HG02571 (cell line): ENCODE results near the gene UPB1.

Experiments
- ATAC-seq: cut with Tn5 transposase; IDR thresholded peaks from one replicate; pipeline ENCODE4 v1.9.1; 2021; ENCODE audit warnings: mild to moderate bottlenecking, moderate library complexity; ENCODE audit not compliant: unreplicated experiment

Gene UPB1

DNA sequence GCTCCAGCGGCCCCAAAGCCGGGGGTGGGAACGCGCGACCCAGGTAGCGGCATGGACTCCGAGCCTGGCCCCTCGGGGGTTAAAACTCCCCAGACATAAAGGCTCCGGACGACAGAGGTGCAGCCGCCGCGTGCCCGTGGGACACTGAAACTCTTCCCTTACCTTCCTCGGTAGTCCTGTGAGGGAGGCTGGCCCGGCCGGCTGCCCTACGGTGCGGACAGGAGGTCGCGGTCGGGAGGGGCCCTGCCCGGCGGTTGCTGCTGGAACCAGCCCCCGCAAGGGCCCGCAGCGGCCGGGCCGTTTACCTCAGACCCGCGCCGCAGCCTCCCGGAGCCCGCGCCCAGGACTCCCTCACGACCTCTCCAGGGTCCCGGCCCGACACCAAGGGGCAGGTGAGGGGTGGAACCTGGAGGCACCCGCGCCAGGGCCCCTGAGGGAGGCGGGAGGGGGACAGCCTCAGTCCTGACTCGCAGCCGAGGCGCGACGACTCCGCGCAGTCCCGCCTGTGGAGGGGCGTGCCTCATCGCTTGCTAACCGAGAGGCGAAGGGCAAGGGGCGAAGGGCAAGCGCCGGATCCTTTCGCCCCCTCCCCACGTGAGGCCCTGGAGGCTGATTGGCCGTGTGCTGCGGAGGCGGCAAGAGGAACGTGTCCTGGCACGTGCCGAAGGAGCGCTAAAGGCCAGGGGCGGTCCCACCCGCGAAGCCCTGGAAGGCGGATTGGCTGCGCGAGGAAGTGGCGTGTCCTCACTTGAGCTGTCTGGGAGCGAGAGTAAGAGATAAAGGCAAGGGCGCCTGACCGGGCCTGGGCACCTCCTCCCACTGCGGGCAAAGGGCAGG lies at the start of gene UPB1:
Gene UPB1 (plus strand): TSS at position 805 of the 837 bp plus-strand sequence. CDS start 72 bp downstream, outside the sequence.
- ATAC-seq: no peak

DNA sequence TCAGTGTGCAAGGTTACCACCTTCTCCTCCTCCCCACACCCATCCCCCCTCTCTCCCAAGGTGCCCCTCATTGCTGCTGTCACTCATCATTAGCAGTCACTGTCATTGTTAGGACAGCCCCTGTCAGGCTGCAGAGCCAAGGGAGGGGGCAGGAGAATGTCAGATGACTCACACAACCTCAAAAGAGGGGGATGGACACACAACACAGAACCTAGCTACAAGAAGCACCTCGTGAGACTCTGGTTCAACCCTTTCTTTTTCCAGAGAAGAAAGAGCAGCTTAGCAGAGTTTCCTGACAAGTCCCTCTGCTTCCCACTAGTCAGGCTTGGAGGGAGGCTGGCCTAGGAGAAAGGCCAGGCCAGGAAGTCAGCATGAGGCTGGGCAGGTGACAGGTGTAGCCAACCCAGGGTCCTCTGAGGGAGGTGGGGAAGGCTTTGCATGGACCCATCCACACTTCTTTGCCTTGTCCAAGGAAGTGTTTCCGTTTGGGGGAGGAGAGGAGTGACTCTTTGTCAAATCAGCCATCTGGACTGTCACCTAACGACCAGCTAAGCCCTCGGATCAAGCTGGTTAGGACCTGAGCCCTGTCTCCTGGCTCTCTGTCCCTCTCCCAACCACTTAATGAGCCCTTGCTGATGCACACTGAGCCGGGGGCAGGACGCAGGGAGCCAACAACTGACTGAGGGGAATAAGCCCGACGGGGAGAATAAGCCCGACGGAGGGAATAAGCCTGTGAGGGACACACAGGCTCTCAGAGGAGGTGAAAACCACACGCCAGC lies 49.5 kb upstream of the UPB1 start:
- no peak for ATAC-seq

DNA sequence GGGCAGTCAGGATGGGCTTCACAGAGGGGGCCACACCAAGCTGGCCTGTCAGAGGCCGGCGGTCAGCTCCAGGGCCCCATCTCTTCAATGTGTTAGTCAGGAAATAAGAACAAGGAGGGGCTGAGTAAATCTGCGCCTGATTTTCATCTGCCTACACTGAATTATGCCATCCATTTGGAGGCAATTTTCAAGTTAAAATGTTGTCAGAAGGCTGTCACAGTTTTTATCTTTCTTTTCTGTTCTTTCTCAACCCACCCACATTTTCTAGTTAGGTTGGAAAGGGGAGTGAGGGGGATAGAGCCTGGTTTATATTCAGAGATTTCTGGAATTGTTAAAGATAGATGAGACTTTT lies 48.9 kb upstream of the UPB1 start:
- no peak for ATAC-seq

DNA sequence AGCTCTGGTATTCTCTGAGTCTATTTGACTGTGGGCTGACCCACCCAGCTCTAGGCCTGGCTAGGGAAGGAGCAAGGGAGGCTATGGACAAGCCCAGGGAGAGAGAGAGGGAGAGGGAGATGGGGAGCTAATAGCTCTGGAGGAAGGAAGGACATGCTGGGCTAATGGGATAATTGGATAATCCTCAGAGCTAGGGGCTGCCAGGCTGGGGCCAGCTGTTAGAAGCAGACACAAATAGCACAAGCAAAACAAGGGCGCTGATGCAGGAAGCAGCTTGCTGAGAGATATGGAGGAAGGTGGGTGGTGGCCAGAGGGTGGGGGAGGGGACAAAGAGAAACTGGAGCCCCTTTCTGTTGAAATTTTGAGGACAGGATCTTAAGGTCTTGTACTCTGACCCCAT lies 44.5 kb upstream of the UPB1 start:
- no peak for ATAC-seq

DNA sequence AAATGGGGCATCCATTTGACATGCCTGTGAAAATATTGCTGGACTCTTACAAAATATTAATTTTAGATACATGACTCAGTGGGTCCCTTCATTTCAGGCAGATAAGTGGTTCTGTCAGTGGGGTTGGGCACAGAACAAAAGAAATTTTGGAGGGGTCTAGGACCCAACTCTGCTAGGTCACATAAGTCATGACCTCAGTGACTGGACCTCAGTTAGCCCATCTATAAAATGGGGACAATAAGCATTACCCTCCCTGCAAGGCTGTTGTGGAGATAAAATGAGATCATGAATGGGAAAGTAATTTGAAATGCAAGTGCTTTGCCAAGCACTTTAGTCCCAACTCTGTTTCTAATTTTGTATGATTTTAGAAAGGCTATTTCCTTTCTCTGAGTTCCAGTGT lies 44.0 kb upstream of the UPB1 start:
- no peak for ATAC-seq

DNA sequence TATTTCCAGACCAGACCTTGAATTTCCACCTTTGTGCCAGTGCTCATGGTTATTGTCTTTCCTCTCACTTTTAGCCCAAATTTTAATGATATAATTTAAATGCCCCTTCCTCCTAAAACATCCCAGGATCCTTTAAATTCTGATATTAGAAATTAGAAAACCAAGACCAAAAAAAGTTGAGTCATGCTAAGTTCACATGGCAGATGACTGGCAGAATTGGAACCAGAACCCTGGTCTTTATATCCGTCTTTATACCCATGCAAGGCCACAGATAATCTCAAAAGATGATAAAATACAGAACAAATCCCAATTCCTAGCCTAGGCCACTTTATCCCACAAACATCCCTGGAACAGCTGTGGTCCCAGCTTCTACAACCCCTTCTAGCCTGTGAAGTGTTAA lies 41.3 kb upstream of the UPB1 start:
- ATAC-seq: no peak

DNA sequence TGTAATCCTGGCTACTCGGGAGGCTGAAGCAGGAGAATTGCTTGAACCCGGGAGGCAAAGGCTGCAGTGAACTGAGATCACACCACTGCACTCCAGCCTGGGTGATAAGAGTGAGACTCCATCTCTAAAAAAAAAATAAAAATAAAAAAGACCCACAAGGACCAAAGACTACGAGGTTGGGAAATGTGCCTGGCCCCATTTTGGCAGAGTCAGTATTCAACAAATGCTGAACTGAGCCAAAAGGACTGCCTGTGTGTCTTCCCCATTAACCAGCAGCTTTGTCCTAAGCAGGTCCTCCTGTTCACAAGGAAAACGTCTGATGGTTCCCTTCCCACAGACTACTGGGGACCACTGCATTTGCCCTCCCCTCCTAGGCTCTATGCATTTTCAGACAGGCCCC lies 40.1 kb upstream of the UPB1 start:
- no peak for ATAC-seq

DNA sequence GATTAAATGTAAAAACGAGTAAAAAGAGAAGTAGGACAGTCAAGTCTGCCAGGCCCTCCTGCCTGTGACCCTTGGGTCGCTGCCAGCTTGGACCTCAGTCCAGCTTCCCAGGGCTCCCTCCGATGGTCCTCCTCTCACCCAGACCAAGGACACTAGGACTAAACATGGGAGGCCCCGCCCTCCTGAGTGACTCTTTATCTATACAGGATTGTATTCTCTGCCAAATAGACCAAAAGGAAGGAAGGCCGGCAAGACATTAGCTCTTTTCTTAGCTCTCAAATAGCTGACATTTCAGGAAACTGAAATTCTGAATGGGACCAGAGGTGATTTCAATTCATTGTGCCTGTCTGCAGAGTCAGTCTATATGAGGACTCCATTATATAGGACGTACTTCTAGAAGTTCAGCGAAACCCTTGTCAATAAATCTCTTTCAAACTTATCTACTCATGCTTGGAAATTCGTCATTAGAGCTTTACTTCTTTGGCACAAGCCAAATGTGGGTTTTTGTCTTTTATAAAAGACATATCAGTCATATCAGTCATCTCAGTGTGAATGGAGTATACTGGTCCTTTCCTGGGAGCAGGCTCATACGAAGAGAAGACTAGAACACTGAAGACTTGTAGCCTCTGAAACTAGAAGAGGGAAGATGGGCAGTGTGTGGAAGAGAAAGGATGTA lies 39.2 kb upstream of the UPB1 start:
- no peak for ATAC-seq

DNA sequence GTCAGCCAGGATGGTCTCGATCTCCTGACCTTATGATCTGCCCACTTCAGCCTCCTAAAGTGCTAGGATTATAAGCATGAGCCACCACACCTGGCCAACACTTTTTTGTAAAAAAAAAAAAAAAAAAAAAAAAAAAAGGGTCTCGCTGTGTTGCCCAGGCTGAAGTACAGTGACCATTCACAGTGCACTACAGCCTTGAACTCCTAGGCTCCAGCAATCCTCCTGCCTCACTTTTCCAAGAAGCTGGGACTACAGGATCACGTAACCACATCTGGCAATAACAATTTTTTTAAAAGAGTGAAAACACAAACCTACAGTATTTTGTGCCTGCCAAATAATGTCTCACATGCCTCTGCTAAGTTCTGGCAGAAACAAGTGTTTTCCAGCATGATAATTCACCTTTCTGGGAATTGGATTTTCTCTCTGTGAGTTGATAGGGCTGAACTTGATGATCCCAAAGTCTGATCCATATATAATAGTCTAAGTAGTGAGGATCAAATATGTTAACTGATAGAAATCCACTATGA lies 37.2 kb upstream of the UPB1 start:
- no peak for ATAC-seq

DNA sequence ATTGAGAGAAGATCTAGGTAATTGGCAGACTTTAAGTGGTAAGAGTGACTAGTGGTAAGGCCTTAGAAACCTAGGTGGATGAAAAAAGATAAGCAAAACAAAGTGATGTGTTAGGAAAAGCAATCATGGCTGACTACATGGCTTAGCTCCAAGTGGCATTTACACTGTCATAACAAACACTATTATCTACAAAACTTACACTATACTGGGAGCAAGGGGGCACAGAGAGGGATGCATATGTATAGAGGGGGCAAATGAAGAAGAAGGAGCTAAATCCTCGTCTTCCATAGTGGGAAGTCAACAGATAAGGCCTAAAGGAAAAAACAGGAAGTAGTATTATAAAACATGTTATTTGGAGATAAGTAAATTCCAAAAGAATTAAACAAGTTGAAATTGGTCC lies 35.2 kb upstream of the UPB1 start:
- no peak for ATAC-seq

DNA sequence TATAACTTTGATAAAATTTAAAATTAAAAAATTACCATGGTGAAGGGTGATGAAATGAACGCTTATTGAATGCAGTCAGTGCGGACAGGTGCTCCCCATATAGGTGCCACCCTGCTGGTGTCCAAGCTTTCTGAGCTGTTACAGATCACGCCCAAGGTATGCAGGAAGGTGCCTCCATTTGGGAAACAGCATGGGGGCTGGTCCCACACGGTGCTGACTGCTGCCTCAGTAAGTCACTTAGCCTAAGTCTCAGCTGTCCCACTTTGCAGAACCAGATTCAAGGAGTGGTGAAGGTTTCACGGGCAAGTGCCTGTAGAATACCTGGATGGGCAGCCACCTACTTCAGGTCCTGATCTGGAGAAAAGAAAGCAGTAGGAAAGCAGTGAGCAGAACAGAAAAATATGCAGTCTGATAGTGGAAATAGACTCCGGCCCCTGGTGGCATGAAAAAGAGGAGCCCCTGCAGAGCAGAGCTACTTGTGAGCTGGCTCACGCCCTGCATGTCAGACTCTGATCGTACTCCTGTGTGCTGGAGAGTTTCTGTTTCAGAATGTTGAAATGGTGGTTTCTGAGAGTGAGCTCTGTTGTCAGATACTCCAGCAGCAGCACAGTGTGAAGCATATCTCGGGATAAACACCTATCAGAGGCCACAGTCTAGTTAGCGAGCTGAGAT lies 34.6 kb upstream of the UPB1 start:
- ATAC-seq: no peak

DNA sequence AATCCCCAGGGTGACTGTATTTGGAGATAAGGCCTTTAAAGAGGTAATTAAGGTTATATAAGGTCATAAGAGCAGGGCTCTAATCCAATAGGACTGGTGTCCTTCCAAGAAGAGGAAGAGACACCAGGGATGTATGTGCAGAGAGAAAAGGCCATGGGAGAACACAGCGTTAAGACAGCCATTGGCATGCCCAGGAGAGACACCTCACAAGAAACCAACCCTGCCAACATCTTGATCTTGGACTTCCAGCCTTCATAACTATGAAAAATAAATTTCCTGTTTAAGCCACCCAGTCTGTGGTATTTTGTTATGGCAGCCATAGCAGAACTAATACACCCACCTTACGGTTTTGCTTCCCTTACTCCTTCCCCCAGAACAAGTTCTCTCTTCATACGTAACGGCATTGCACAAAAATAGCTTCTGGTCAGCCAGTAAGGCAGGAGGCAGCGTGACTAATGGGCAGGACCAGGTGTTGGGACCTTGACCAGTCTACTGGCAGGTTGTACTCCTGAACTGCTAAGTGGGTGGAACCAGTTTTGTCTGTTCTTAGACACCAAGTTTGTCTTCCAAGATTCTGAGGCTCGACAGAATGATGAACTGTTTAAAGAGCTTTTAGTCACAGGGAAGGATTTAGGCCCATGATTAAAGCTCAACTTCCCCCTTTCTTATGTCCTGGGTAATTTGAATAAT lies 31.9 kb upstream of the UPB1 start:
- no peak for ATAC-seq

DNA sequence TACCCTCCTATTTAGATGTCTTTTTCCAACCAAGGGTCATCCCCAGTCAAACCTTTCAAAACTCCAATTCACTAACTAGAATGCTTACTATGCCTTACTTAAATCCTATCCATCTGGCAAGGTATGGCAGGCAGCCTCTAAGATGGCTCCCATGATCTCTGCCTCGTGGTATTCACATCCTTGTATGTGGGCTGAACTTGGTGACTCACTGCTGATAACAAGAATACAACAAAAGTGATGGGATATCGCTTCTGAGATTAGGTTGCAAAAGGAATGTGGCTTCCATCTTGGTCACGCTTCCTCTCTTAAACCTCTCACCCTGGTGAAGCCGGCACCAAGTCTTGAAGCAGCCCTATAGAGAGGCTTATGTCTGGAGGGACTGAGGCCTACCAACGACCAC lies 29.6 kb upstream of the UPB1 start:
- no peak for ATAC-seq

DNA sequence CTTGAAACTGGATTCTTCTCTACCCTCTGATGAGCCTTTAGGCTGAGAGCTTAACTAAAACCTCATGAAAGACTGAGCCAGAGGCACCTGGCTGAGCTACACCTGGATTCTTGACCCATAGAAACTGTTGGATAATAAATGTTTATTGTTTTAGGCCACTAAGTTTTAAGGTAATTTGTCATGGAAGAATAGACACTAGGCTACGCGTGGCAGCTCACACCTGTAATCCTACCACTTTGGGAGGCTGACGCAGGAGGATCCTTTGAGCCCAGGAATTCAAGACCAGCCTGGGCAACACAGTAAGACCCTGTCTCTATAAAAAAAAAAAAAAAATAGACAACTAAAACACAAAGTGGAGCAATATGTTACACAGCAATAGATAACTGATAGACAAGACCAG lies 29.2 kb upstream of the UPB1 start:
- no peak for ATAC-seq

DNA sequence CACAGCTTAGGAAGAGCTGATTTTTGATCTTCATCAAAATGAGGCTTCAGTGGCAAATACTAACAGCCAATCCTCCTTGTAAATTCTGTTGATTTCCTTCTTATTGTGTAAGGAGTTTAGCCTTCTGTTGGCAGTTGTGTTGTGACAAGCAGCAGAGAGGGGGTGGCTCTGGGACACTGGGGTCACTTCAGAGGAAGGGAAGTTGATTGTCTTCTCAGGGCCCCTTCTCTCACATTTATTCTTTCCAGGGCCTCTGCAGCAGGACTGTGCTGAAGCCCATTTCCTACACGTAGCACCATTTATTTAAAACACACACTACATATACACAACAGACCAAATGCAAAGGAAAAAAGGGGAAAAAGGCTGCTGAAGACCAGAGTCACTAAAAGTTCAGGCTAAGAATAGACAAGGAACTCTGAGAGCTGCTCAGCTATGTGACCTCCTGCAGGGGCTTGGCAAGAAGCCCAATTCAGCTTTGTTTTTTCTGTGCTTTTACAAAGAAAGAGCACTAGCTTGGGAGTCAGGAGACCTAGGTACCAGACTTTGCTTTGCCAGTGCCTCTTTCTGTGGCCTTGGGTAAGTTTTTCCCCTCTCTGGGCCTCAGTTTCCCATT lies 28.3 kb upstream of the UPB1 start:
- no peak for ATAC-seq

DNA sequence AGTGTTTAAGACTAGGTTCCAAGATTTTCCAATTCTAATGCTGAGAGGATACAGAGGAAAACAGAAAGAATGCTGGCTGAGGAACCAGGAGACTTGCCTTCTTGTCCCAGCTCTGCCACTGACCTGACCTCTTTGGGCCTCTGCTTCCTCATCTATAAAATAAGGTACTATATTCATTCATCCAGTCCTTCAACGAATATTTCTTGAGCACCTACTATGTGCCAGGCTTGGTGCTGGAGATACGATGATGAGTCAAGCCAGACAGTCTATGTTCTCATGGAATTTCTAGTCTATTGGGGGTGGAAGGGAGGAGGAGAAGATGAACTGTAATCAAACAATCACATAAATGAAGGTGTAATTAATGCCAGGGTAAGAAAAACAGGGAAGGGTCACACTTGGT lies 27.8 kb upstream of the UPB1 start:
- ATAC-seq: no peak

DNA sequence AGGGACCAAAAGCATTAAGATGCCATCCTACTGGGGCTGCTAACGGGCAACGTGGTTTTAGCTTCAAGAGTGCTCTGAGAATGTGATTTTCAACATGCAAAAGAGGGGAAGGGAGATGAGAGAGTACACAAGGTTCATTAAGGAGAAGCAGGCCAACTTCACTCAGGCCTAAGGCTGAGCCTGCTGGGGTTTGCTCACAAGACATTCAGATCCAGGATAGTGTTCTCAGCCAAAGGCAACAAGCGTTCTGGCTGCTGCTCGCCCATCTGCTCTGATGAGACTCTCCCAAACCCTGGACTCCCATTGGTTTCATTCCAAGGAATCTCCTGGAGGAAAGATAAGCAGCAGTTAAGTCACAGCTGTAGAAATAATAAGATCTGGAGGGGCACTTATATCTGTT lies 23.6 kb upstream of the UPB1 start:
- no peak for ATAC-seq

DNA sequence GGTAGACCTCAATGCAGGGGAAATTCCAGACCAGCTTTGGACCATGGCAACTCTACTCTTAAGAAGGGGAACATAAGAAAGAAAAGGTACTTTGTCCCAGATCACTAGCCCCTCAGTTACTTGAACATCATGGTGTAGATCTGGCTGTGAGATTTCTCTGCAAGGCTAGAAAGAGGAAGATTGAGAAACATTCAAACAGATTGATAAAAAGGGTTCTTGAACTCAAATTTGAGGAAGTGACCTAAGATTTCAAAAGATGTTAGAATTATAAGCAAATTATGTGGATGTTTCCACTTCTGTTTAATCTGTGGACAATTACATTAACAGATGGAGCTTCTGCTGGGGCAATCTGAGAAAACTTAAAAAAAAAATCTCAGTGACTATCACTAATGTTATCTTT lies 21.8 kb upstream of the UPB1 start:
- ATAC-seq: no peak

DNA sequence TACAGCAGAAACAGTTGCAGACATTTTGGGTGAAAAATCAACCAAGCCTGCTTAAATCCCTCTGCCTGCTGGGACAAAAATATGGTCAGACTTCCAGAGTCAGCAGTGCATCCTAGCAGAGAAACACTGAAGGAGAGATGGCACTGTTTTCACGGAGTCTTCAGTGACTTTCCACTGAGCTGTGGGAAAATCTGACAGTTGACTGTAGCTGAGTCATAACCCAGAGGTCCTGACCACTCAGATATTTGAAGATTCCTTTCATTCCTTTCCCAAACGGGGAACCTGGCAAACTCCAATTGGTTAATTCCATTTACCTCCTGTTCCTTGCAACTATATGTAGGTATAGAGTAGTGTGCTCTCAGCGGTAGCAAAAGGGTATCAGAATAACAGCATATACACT lies 20.9 kb upstream of the UPB1 start:
- ATAC-seq: no peak

DNA sequence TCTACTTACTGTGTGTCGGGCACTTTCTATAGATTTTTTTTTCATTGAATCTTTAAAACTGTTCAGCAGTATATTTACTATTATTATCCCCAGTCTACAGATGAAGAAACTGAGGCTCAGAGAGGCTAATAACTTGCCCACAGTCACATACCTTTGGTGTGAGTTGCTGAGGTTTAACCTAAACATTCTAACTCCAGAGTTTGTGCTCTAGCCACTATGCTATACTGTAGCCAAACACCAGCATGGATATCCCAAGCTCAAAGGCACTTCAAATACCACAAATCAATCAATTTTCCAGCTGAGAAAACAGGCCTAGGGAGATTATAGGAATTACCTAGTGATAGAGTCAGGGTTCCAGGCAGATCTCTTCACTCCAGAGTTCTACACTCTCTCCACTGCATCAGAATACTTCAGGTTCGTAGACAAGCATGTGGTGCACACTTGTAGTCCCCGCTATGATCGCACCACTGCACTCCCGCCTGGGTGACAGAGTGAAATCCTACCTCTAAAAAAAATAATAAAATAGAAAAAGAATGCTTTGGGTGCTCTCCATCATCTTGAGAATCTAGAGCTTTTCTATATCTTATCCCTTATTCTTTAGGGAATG lies 20.4 kb upstream of the UPB1 start:
- ATAC-seq: no peak
